Measurements from ENCODE around the gene CUX1. TPM values are rescaled to one million over a fixed set of nuclear protein-coding genes. Genes with fewer than 3 reads are reported as not detected.

Gene CUX1
- total and polyA plus RNA-seq, 2 of the 13 experiments (the other 11 are each of a cell fraction or from before 2014, with no cell fraction given): 13.7 to 14.9 TPM

- TF ChIP-seq AFF4 (CRISPR knock-in tag; IDR thresholded peaks at IDR 0.05) (no peak), LCORL (IDR thresholded peaks at IDR 0.05) (no peak), LCORL (CRISPR knock-in tag; IDR thresholded peaks at IDR 0.05) (no peak), ZNF776 (CRISPR knock-in tag; IDR thresholded peaks at IDR 0.05) (no peak), WIZ (CRISPR knock-in tag; IDR thresholded peaks at IDR 0.05) (no peak), ZNF501 (CRISPR knock-in tag; IDR thresholded peaks at IDR 0.05) (no peak; the same call in 1 of the 2 replicates), HOXA3 (CRISPR knock-in tag; IDR thresholded peaks at IDR 0.05) (no peak), RELA (CRISPR knock-in tag; IDR thresholded peaks at IDR 0.05) (no peak), ZNF382 (CRISPR knock-in tag; IDR thresholded peaks at IDR 0.05; ENCODE audit: borderline replicate concordance) (no peak), ZSCAN21 (CRISPR knock-in tag; IDR thresholded peaks at IDR 0.05; ENCODE audit: borderline replicate concordance) (no peak)
- TF ChIP-seq, protein P1, sequence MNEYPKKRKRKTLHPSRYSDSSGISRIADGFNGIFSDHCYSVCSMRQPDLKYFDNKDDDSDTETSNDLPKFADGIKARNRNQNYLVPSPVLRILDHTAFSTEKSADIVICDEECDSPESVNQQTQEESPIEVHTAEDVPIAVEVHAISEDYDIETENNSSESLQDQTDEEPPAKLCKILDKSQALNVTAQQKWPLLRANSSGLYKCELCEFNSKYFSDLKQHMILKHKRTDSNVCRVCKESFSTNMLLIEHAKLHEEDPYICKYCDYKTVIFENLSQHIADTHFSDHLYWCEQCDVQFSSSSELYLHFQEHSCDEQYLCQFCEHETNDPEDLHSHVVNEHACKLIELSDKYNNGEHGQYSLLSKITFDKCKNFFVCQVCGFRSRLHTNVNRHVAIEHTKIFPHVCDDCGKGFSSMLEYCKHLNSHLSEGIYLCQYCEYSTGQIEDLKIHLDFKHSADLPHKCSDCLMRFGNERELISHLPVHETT (CRISPR knock-in tag; conservative IDR thresholded peaks at IDR 0.05): no peak
- TF ChIP-seq, protein P2, sequence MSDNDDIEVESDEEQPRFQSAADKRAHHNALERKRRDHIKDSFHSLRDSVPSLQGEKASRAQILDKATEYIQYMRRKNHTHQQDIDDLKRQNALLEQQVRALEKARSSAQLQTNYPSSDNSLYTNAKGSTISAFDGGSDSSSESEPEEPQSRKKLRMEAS (IDR thresholded peaks at IDR 0.05): no peak
These were observed 336.1 kb downstream of the CUX1 start (continued) for GRCh38 chr7:102153599-102153946.
